Measurements from ENCODE around the gene PTPRE.

DNA sequence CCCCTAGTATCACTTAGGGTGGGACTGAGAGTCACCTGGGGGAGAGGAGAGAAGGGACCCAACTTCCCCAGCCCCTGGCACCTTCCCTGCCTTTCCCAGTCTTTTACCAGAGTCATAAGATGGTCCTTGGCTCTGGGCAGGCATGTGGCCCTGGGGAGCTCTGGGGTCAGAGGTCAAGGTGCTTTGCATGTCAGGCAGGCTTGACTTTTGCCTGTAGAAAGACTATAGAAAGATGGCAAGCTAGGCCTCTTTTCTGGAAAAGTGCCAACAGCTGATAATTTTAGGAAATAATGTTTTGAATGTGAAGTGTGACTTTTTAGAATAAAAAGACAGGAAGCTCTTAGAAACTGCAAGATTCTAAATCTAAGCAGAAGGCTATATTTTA, 151.8 kb downstream of the PTPRE start:
- no peak for TF ChIP-seq EZH2 (IDR thresholded peaks at IDR 0.05; ENCODE audit: borderline replicate concordance, control insufficient read depth, low read depth, low read length)
- no peak for TF ChIP-seq ZNF384 (IDR thresholded peaks at IDR 0.05; ENCODE audit: borderline replicate concordance, low read depth, low read length)
- no peak for TF ChIP-seq POLR2AphosphoS5 (IDR thresholded peaks at IDR 0.05; ENCODE audit: low read length)
- TF ChIP-seq RCOR1 (conservative IDR thresholded peaks at IDR 0.05; ENCODE audit: low read depth, low read length) = no peak
- TF ChIP-seq POLR2A (IDR thresholded peaks at IDR 0.05; ENCODE audit: low read depth, low read length) = no peak
- no peak for TF ChIP-seq YY1 (IDR thresholded peaks at IDR 0.05; ENCODE audit: low read depth, low read length)
- no peak for TF ChIP-seq POLR2AphosphoS2 (IDR thresholded peaks at IDR 0.05; ENCODE audit: low read depth, low read length)
- no peak for TF ChIP-seq EP300 (IDR thresholded peaks at IDR 0.05; ENCODE audit: borderline replicate concordance in 1 of 2, control insufficient read depth in 1 of 2, low read depth in 2 of 2, low read length in 2 of 2)
- TF ChIP-seq, protein P1, sequence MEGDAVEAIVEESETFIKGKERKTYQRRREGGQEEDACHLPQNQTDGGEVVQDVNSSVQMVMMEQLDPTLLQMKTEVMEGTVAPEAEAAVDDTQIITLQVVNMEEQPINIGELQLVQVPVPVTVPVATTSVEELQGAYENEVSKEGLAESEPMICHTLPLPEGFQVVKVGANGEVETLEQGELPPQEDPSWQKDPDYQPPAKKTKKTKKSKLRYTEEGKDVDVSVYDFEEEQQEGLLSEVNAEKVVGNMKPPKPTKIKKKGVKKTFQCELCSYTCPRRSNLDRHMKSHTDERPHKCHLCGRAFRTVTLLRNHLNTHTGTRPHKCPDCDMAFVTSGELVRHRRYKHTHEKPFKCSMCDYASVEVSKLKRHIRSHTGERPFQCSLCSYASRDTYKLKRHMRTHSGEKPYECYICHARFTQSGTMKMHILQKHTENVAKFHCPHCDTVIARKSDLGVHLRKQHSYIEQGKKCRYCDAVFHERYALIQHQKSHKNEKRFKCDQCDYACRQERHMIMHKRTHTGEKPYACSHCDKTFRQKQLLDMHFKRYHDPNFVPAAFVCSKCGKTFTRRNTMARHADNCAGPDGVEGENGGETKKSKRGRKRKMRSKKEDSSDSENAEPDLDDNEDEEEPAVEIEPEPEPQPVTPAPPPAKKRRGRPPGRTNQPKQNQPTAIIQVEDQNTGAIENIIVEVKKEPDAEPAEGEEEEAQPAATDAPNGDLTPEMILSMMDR (IDR thresholded peaks at IDR 0.05 in 2 of 3, conservative IDR thresholded peaks at IDR 0.05 in 1 of 3; ENCODE audit: control insufficient read depth in 2 of 3, extremely low read depth in 1 of 3, insufficient read depth in 1 of 3, low read depth in 3 of 3, low read length in 3 of 3) = no peak
